HepG2 (cell line): ENCODE results near the gene KIF26B.

Experiments
- FOSL1 ChIP-seq: sonication (generic); formaldehyde crosslinking; IDR thresholded peaks from 2 replicates; pipeline ENCODE4 v1.9.0; 2021; ENCODE audit warnings: missing genetic modification reagents, borderline replicate concordance
- FOXM1 ChIP-seq: sonication (generic); formaldehyde crosslinking; IDR thresholded peaks from 2 replicates; pipeline ENCODE4 v1.5.0; 2020; ENCODE audit warnings: missing genetic modification reagents
- POLR2AphosphoS5 ChIP-seq: IDR thresholded peaks from 2 replicates; pipeline ENCODE4 v1.6.1; 2012; ENCODE audit warnings: low read depth, low read length
- PTBP1 ChIP-seq: fragments of 200-400 bp; formaldehyde crosslinking; IDR thresholded peaks from 2 replicates; pipeline ENCODE4 v1.6.1; 2018; ENCODE audit warnings: low read length, low read depth; ENCODE audit not compliant: poor library complexity, severe bottlenecking
- RAD21 ChIP-seq: fragments of 450-650 bp; formaldehyde crosslinking; IDR thresholded peaks from 2 replicates; pipeline ENCODE4 v1.5.0; 2020; ENCODE audit warnings: mild to moderate bottlenecking
- SP1 ChIP-seq, 2 experiments: fragments of 450-650 bp in 1 of 2; sonication (generic) in 1 of 2; formaldehyde crosslinking in 1 of 2; IDR thresholded peaks; 2 replicates each; pipeline versions ENCODE4 v1.4.0 to v1.6.1; 2016 to 2020; ENCODE audit warnings: missing genetic modification reagents in 1 of 2
- SRSF1 ChIP-seq: fragments of 200-400 bp; formaldehyde crosslinking; optimal IDR thresholded peaks from 2 replicates; pipeline ENCODE3; 2017; ENCODE audit warnings: mild to moderate bottlenecking, low read depth, low read length, moderate library complexity
- ZBTB33 ChIP-seq: sonication (generic); formaldehyde crosslinking; IDR thresholded peaks from 2 replicates; pipeline ENCODE4 v1.4.0; 2020; ENCODE audit warnings: missing genetic modification reagents
- ZMYM4 ChIP-seq: sonication (generic); formaldehyde crosslinking; IDR thresholded peaks from 2 replicates; pipeline ENCODE4 v1.8.1; 2023; ENCODE audit warnings: mild to moderate bottlenecking, missing genetic modification reagents
- TF ChIP-seq, protein P1 (sequence below), 2 experiments: IDR thresholded peaks; 2 replicates each; pipeline ENCODE4 v1.6.1; 2011 to 2012; ENCODE audit warnings: low read length in 2 of 2, borderline replicate concordance in 1 of 2, low read depth in 1 of 2, mild to moderate bottlenecking in 1 of 2, moderate library complexity in 1 of 2
- TF ChIP-seq, protein P2 (sequence below): conservative IDR thresholded peaks from 2 replicates; pipeline ENCODE4 v1.6.1; 2018; ENCODE audit warnings: missing genetic modification reagents
- TF ChIP-seq, protein P3 (sequence below): sonication (generic); formaldehyde crosslinking; IDR thresholded peaks from 2 replicates; pipeline ENCODE4 v1.4.0; 2020; ENCODE audit warnings: low read depth, mild to moderate bottlenecking, missing genetic modification reagents
- TF ChIP-seq, protein P4 (sequence below): sonication (generic); formaldehyde crosslinking; IDR thresholded peaks from 2 replicates; pipeline ENCODE4 v1.5.0; 2020; ENCODE audit warnings: mild to moderate bottlenecking, missing genetic modification reagents, moderate library complexity

GRCh38 chr1:245278846-245279245 is 124.1 kb downstream of the KIF26B start:
- TF ChIP-seq, protein P1, sequence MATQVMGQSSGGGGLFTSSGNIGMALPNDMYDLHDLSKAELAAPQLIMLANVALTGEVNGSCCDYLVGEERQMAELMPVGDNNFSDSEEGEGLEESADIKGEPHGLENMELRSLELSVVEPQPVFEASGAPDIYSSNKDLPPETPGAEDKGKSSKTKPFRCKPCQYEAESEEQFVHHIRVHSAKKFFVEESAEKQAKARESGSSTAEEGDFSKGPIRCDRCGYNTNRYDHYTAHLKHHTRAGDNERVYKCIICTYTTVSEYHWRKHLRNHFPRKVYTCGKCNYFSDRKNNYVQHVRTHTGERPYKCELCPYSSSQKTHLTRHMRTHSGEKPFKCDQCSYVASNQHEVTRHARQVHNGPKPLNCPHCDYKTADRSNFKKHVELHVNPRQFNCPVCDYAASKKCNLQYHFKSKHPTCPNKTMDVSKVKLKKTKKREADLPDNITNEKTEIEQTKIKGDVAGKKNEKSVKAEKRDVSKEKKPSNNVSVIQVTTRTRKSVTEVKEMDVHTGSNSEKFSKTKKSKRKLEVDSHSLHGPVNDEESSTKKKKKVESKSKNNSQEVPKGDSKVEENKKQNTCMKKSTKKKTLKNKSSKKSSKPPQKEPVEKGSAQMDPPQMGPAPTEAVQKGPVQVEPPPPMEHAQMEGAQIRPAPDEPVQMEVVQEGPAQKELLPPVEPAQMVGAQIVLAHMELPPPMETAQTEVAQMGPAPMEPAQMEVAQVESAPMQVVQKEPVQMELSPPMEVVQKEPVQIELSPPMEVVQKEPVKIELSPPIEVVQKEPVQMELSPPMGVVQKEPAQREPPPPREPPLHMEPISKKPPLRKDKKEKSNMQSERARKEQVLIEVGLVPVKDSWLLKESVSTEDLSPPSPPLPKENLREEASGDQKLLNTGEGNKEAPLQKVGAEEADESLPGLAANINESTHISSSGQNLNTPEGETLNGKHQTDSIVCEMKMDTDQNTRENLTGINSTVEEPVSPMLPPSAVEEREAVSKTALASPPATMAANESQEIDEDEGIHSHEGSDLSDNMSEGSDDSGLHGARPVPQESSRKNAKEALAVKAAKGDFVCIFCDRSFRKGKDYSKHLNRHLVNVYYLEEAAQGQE (IDR thresholded peaks at IDR 0.05; ENCODE audit: borderline replicate concordance in 1 of 2, low read depth in 1 of 2, low read length in 2 of 2) = no peak
- no peak for TF ChIP-seq ZBTB33 (CRISPR knock-in tag)
- TF ChIP-seq ZMYM4 (CRISPR knock-in tag) = no peak
- TF ChIP-seq, protein P2, sequence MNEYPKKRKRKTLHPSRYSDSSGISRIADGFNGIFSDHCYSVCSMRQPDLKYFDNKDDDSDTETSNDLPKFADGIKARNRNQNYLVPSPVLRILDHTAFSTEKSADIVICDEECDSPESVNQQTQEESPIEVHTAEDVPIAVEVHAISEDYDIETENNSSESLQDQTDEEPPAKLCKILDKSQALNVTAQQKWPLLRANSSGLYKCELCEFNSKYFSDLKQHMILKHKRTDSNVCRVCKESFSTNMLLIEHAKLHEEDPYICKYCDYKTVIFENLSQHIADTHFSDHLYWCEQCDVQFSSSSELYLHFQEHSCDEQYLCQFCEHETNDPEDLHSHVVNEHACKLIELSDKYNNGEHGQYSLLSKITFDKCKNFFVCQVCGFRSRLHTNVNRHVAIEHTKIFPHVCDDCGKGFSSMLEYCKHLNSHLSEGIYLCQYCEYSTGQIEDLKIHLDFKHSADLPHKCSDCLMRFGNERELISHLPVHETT (CRISPR knock-in tag) = no peak
- TF ChIP-seq FOSL1 = no peak
- no peak for TF ChIP-seq POLR2AphosphoS5
- TF ChIP-seq, protein P3, sequence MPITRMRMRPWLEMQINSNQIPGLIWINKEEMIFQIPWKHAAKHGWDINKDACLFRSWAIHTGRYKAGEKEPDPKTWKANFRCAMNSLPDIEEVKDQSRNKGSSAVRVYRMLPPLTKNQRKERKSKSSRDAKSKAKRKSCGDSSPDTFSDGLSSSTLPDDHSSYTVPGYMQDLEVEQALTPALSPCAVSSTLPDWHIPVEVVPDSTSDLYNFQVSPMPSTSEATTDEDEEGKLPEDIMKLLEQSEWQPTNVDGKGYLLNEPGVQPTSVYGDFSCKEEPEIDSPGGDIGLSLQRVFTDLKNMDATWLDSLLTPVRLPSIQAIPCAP (CRISPR knock-in tag) = no peak
- TF ChIP-seq SRSF1 = no peak
- TF ChIP-seq RAD21 (CRISPR knock-in tag) = no peak
- TF ChIP-seq SP1 (IDR thresholded peaks at IDR 0.05) = no peak
- no peak for TF ChIP-seq SP1 (CRISPR knock-in tag; IDR thresholded peaks at IDR 0.05)
- TF ChIP-seq, protein P4, sequence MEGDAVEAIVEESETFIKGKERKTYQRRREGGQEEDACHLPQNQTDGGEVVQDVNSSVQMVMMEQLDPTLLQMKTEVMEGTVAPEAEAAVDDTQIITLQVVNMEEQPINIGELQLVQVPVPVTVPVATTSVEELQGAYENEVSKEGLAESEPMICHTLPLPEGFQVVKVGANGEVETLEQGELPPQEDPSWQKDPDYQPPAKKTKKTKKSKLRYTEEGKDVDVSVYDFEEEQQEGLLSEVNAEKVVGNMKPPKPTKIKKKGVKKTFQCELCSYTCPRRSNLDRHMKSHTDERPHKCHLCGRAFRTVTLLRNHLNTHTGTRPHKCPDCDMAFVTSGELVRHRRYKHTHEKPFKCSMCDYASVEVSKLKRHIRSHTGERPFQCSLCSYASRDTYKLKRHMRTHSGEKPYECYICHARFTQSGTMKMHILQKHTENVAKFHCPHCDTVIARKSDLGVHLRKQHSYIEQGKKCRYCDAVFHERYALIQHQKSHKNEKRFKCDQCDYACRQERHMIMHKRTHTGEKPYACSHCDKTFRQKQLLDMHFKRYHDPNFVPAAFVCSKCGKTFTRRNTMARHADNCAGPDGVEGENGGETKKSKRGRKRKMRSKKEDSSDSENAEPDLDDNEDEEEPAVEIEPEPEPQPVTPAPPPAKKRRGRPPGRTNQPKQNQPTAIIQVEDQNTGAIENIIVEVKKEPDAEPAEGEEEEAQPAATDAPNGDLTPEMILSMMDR (CRISPR knock-in tag) = no peak
- no peak for TF ChIP-seq PTBP1
- TF ChIP-seq FOXM1 (CRISPR knock-in tag) = no peak
